ENCODE data around the gene SLC16A3. TPM values are rescaled to one million over a fixed set of nuclear protein-coding genes. Genes with fewer than 3 reads are reported as not detected.
"Not testable (repeated sequence)": the region's sequence is repeated elsewhere in the genome, so short reads cannot be mapped to it uniquely, and the experiment has no call there.

Gene SLC16A3
- total RNA-seq, 1 donor from 2014 or later: 115 TPM

DNA sequence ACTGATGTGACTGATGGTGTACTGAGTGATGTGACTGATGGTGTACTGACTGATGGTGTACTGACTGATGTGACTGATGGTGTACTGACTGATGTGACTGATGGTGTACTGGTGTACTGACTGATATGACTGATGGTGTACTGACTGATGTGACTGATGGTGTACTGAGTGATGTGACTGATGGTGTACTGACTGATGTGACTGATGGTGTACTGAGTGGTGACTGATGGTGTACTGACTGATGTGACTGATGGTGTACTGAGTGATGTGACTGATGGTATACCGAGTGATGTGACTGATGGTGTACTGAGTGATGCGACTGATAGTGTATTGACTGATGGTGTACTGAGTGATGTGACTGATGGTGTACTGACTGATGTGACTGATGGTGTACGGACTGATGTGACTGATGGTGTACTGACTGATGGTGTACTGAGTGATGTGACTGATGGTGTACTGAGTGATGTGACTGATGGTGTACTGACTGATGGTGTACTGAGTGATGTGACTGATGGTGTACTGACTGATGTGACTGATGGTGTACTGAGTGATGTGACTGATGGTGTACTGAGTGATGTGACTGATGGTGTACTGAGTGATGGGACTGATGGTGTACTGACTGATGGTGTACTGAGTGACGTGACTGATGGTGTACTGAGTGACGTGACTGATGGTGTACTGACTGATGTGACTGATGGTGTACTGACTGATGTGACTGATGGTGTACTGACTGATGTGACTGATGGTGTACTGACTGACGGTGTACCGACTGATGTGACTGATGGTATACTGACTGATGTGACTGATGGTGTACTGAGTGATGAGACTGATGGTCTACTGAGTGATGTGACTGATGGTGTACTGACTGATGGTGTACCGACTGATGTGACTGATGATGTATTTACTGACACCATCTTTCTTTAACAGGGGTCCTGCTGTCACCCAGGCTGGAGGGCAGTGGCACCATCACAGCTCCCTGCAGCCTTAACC, 31.4 kb downstream of the SLC16A3 start:
- intact Hi-C loops (cut with micrococcal nuclease): not testable (repeated sequence)

DNA sequence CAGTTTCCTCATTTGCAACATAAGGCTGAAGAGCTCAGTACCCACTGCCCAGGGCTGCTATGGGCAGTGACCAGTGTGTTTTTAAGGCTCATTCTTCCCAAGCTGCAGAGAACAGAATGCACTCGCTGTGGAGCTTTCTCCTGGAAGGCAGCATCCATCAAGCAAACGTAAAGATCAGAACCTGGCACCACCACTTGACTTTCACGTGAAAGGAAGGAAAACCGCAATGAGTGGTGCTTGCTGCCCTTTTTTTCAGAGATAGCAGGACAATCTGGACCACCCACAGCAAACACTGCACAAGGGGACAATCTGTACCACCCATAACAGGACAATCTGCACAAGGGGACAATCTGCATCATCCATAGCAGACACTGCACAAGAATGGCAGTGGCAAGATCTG, 33.5 kb downstream of the SLC16A3 start:
- intact Hi-C loops (cut with micrococcal nuclease): no loop called here

DNA sequence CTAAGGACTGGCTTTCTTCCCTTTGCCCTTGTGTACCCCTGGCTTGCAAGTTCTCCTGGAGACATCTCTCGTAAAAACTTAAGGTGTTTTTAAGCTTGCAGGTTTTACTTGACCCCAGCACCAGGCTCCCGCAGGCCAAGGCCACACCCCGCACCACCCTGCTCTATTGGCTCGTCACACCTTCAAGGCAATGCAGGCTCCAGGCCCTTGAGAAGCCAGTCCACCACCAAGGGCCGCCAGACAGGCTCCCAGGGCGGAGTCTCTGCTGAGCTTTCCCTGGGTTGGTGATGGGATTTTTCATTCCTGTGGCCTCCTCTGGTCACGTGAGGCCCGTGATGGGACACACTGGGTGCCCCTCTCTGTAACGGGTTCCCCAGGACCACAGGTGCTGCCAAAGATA, 34.8 kb downstream of the SLC16A3 start:
- intact Hi-C loops (cut with micrococcal nuclease): no loop called here

DNA sequence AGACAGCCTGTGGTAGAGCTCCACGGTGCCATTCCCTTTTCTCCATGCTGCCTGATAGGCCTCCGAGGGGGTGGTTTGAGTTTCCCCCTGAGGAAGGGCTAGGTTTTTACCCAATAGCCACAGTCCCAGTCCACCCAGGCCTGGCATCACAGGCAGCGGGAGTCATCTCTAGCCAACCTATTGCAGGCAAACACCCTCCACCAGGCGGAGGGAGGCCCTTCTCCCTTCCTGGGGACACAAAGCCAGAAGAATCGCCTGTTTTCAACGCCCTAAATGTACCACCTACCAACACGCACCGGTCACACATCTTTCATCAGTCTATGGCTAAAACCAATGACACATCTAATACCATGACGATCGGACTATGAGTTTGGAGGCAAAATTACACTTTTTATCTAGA, 37.3 kb downstream of the SLC16A3 start:
- intact Hi-C loops (cut with micrococcal nuclease): no loop called here

DNA sequence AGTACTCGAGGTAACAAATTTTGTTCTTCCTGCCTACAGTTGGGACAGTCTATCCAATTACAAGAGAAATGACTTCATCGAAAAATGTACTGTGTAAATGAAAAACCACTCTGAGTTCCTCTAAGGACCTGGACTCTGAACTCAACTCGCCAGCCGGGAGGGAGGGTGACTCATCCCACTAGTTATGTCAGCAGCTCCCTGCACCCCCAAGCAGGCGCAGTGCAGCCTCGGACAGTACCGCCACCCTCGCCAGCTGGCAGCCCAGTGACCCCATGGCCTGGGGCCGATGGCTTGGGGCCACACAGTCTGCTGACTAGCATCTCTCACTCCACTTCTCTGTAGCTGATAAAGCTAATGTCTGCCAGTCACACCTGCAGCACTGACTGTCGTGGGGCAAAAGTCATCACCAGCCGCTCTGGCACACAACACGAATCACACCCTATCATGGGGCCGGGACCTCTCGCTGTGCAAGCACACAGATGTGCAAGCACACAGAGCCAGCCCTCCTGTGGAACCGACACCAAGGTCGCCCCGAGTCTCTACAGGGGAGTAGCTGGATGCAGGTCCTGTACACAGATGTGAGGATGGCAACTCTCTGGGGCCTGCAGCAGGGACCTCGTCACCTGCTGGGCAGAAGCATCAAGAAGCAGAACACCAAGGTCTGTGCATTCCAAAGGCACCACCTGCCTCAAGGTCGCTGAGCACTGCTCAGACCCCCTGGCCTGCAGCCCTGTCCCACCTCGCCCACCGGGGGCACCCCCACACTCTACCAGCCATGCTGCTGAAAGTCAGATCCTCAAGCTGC, 38.9 kb downstream of the SLC16A3 start:
- intact Hi-C loops (cut with micrococcal nuclease): no loop called here

DNA sequence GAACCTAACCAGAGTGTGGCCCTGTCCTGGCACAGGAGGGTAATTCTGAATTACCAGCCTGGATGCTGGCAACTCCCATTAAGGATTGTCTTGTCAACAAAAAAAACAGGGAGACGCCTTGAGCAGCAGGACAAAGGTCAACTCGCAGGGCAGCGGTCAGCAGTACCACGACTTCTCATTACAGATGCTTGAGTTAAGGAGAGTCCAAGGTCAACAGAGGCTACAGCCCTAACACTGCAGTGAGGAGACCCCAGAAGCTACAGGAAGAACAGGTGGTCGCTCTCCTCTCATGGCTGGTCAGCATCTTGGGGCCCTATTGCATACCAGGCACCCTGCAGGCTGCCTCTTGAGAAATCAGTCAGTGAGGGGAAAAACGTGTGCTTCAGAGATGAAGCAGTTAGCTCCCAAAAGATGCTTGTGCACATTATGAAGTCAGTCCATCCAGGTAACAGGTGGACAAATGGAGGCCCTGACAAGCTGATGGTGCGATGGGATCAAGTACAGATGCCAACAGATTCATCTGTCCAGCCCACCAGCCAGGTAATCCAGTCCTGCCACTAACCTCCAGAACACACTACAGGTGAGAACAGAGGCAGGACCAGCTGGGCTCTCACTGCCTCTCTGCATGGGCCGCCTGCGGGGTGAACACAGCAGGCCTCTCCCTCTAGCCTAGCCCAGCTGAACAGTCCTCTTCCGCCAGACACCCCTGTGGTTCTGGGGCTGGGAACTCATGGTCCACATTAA, 40.5 kb downstream of the SLC16A3 start:
- intact Hi-C loops (cut with micrococcal nuclease): no loop called here

DNA sequence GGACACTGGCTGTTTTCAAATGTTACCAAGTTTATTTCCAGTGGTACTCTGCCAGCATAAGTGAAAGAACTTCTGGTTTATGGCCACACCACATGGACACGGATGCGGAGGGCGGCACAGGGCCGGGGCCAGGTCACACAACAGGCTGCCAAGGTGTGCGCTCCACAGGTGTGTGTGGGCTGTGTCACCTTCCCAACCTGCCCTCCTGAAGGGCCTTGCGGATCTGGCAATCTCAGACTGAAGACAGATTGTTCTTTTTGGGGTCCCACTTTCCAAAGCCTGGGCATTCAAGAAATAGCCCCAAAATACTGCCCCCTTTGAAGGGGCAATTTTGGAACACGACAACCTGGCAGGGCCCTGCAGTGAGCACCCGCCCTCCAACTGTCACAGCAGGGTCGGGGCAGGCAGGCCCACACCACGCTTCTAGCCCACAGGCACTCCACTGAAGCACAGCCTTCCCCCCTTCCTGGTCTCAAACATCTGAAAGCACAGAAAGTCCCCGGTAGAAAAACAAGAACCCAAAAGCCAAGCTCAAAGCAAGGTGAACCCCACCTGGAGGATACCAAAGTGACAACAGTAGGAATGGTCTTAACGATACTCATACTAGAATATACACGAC, 41.1 kb downstream of the SLC16A3 start:
- intact Hi-C loops (cut with micrococcal nuclease): no loop called here

DNA sequence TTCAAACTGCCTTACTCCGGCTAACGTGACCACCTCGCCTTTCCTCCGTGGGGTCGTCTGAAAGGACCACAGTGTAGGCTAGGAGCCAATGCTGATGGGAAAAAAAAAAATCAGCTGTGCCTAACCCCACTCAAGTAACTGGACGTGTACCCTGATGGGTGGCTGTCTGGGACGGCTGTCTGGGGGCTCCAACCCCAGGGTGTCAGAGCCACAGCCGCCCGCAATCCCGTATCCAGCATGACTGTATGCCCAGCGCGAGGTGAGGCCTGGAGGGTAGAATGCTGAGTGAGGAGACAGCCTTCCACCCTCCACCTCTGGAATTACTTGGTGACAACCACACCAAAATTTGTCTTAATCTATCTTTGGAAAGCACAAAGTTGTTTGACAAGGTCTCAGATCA, 41.8 kb downstream of the SLC16A3 start:
- intact Hi-C loops (cut with micrococcal nuclease): no loop called here

DNA sequence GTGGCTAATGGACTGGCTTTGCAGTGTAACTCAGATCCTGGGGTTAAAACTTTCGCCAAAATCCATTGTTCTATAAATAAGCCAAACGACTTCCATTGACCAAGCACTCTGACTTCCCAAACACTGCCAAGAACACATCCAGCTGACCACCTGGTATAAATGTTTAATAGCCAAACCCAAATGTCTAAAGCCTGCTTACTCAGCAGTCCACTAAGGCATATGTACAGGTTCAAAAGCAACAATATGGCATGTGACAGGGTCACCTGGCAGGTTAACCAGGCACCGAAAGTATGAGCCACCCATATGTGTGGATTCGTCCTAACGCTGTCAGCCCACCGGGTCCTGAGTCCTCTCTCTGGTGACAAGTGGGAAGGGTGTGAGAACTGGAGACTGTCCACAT, 42.6 kb downstream of the SLC16A3 start:
- intact Hi-C loops (cut with micrococcal nuclease): no loop called here

DNA sequence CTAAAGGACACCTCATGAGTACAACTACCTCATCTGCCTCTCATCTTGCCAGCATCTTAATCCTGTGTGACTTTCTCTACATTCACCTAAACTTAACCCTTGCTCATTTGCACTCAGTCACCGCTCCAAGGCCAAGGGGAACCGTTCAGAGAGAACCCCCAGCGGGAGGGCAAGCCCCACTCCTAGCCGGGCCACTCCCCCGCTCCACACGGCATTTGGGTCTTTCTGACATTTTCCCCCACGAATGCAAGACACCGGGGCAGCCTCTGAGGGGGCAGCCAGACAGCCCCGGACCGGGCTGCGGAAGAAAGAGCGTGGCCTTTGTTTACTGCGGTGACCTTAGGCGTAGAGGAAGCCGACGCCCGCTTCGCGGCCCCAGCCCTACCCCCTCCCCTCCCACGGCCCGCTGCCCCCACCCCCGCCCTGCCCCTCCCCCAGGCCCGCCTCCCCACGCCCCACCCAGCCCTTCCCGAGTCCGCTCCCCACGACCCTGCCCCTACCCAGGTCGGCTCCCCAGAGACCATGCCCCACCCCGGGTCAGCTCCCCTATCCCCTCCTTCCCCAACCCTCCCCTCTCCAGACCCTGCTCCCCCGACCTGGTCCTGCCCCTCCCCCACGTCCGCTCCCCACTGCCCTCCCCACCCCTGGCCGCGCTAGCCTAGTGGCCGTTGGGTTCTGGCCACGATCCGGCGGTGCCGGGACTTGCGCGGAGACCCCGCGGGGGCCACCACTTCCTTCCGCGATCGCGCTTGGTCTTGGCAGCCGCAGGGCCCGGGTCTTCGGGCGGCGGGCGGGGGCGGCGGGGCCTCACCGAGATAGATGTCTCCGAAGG, 43.9 kb downstream of the SLC16A3 start:
- intact Hi-C loops (cut with micrococcal nuclease): loop anchor here (1.0 to 2.0 kb wide), 4 partner anchors 20 to 45 kb away; partner anchors contain the start of gene CD7

DNA sequence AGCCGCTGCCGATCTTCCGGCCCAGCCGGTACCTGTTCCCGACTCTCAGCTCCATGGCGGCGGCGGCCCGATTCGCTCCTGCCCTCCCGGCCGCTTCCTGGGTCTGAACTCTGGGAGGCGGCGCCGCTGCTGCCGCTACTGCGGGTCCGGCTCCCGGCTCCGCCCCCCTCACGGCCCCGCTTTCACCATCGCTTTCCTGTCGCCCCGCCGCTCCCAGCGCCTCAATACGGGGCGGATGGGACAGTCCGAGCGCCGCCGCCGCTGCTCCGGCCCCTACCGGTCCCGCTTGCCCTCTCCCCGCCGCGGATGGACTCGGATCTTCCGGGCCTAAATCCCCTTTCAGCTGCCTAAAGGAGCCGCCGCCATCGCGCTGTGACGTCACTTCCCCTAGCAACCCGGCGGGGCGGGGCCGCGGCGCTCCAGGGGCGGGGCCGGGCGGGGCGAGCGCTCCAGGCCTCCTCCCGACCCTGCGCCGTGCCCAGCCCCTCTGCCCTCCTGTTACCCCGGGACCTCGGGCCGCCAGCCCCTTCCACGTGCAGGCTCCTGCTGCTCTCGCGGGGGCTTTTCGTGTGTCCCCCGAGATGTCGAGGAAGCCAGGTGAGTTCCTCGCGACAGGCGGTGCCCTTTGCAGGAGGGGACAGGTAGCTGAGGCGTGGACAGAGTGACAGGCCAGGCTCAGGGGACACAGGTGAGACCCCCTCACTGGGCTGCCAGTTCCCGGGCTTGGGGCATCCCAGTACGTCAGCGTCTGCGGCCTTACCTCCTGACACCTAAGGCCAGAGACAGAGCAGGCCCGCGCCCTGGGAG, 44.7 kb downstream of the SLC16A3 start, which contains the start of gene CSNK1D:
Gene CSNK1D (minus strand): TSS at position 374 of the 807 bp plus-strand sequence. CDS start 319 bp downstream, at position 55.
- intact Hi-C loops (cut with micrococcal nuclease): loop anchor here (1.0 to 2.0 kb wide), 4 partner anchors 19 to 44 kb away; partner anchors contain the start of gene CD7

DNA sequence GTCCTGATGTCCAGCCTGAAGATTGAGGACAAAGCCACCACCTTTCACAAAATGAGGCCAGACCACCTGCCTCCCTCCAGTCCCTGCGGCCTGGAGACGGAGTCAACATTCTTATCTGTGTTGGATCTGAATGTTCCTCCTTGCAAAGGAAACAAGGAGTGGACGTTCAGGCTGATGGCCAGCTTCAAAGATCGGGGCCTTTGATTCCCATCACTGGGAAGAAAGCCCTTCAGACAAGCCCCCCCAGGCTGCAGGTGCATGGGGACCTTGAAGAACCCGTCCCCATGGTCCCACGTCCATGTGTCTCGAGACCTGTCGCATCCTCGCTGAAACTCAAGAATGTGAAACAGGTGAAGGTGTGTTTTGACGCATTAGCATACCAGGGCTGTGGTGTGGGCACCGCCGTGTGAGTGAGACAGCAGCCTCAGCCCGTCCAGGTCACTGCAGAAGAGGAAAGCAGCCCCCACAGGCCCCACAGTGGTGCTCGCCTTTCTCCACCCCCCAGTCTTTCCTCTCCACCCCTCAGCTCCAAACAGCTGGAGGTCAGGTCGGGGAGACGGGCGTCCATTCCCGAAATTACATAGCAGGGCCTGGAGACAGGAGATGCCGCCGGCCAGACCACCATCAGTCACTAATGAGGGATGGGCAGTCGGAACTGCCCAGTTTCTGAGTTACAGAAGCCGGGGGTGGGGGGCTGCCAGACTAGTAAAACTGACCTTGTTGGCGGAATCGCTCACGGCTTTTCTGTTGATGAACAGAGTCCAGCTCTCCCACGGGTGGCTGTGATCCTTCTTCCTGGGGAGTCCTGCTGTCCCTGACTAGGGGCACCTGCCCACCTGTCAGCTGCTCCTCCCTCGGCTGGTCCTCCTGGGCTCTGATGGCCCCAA, 45.5 kb downstream of the SLC16A3 start:
- intact Hi-C loops (cut with micrococcal nuclease): no loop called here

DNA sequence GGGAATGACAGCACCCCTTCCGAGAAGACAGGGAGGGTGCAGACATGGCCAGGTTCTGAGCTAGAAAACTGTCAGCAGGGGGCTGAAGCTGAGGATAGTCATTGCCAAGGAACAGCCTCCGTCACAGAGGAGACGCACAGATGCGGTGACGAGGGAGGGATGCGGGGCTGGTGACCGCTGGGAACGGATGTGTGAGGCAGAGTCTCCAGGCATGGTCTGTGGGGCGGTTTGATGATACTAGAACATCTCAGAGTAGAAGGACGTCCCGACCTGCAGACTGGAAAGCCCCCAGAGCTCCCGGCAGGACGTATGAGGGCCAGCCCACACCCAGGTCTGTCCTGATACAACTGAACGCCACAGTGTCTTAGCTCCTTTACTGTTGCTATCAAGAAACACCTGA, 46.5 kb downstream of the SLC16A3 start:
- intact Hi-C loops (cut with micrococcal nuclease): no loop called here

DNA sequence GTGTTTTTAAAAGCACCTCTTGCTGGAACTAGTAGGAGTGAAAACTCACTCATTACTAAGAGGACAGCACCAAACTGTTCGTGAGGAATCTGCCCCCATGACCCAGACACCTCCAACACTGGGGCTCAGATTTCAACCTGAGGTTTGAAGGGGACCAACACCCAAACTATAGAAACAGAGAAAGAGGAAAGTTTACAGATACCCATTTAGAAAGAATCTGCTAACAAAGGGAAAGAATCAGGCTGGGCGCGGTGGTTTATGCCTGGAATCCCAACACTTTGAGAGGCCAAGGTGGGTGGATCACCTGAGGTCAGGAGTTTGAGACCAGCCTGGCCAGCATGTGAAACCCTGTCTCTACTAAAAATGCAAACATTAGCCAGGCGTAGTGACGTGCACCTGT, 48.1 kb downstream of the SLC16A3 start:
- intact Hi-C loops (cut with micrococcal nuclease): no loop called here

DNA sequence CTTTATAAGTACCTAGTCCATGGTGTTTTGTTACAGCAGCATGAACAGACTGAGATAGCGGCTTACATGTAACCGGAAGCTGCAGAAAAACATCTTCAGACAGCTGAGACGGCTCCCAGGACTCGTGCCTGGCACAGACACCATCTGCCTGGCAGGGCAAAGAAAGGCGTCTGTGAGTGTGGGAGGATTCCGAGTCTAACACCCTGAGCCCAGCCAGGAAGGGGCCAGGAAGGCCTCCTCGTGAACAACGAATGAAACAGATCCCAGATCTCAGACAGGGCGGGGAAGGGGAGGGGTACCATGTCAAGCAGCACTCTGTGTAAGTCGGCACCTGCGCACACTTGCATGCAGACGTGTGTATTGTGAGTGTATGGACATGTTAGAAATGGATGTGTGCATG, 49.0 kb downstream of the SLC16A3 start:
- intact Hi-C loops (cut with micrococcal nuclease): no loop called here

DNA sequence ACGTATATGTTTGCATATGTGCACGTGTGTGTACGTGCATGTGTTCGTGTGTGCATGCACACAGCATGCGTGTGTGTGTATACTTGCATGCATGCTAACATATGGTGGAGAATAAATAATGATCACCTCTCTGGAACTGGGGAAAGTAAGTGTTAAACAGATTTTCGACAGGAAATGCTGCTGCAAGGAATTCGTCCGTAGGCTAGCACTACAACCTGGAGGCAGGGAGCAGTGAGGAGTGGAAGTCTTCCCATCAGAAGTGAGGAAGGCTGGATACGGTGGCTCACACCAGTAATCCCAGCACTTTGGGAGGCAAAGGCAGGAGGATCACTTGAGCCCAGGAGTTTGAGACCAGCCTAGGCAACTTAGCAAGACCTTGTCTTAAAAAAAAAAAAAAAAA, 49.5 kb downstream of the SLC16A3 start:
- intact Hi-C loops (cut with micrococcal nuclease): no loop called here

DNA sequence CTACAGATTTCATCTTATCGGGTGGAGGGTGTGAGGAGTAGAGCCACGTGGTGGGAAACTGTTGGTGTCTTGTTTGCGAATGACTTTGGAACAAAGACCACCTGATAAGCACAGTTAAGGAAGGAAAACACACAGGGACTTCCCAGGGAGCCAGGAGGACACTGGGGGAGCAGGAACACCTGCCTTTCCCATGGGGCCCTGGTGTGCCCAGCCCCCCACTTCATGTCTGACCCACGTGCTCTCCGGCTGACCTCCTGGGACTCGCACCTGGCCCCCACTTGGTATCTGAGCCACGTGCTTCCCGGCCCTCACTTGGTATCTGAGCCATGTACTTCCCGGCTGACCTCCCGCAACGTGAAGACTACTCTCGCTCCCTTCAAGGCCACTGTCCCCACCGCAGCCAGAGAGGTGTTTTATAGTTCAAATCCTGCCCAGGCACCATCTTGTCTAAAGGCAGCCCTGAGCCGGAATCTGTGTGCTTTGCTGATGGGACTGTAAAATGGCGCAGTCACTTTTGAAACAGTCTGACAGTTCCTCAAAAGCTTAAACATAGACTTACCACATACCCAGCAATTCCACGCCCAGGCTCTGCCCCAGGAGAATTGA, 50.0 kb downstream of the SLC16A3 start:
- intact Hi-C loops (cut with micrococcal nuclease): no loop called here

DNA sequence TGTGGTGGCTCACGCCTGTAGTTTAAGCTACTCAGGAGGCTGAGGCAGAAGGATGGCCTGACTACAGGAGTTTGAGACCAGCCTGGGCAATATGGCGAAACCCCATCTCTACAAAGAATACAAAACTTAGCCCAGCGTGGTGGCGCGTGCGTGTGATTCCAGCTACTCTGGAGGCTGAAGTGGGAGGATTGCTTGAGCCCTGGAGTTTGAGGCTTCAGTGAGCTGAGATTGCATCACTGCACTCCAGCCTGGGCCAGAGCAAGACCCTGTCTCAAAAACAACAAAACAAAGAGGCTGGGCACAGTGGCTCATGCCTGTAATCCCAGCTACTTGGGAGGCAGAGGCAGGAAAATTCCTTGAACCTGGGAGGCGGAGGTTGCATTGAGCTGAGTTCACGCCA, 51.7 kb downstream of the SLC16A3 start:
- intact Hi-C loops (cut with micrococcal nuclease): no loop called here
